Ishikawa (cell line): ENCODE data around the gene CAMK1D.

Experiments
- CEBPB ChIP-seq: IDR thresholded peaks from 2 replicates; pipeline ENCODE4 v1.6.1; 2012
- CREB1 ChIP-seq: IDR thresholded peaks from 2 replicates; pipeline ENCODE4 v1.6.1; 2012; ENCODE audit warnings: low read depth
- EGR1 ChIP-seq: IDR thresholded peaks from 2 replicates; pipeline ENCODE4 v1.6.1; 2012
- EP300 ChIP-seq: IDR thresholded peaks from 2 replicates; pipeline ENCODE4 v1.6.1; 2012; ENCODE audit warnings: borderline replicate concordance
- FOXM1 ChIP-seq: IDR thresholded peaks from 2 replicates; pipeline ENCODE4 v1.6.1; 2012; ENCODE audit warnings: low read depth, borderline replicate concordance
- NFIC ChIP-seq: IDR thresholded peaks from 2 replicates; pipeline ENCODE4 v1.6.1; 2012
- RAD21 ChIP-seq: IDR thresholded peaks from 2 replicates; pipeline ENCODE4 v1.6.1; 2012; ENCODE audit warnings: low read depth
- TAF1 ChIP-seq: IDR thresholded peaks from 2 replicates; pipeline ENCODE4 v1.6.1; 2012; ENCODE audit warnings: low read depth, mild to moderate bottlenecking
- TCF12 ChIP-seq: IDR thresholded peaks from 2 replicates; pipeline ENCODE4 v1.6.1; 2012; ENCODE audit warnings: low read depth
- TEAD4 ChIP-seq: IDR thresholded peaks from 2 replicates; pipeline ENCODE4 v1.6.1; 2012
- YY1 ChIP-seq: IDR thresholded peaks from 2 replicates; pipeline ENCODE4 v1.6.1; 2012; ENCODE audit warnings: low read depth
- ZBTB7A ChIP-seq: IDR thresholded peaks from 2 replicates; pipeline ENCODE4 v1.6.1; 2012; ENCODE audit warnings: low read depth
- TF ChIP-seq, protein P1 (sequence below): IDR thresholded peaks from 2 replicates; pipeline ENCODE4 v1.6.1; 2012
- TF ChIP-seq, protein P2 (sequence below): IDR thresholded peaks from 2 replicates; pipeline ENCODE4 v1.6.1; 2012
- TF ChIP-seq, protein P3 (sequence below): IDR thresholded peaks from 2 replicates; pipeline ENCODE4 v1.6.1; 2012; ENCODE audit warnings: low read depth, mild to moderate bottlenecking

CAMK1D gene

DNA sequence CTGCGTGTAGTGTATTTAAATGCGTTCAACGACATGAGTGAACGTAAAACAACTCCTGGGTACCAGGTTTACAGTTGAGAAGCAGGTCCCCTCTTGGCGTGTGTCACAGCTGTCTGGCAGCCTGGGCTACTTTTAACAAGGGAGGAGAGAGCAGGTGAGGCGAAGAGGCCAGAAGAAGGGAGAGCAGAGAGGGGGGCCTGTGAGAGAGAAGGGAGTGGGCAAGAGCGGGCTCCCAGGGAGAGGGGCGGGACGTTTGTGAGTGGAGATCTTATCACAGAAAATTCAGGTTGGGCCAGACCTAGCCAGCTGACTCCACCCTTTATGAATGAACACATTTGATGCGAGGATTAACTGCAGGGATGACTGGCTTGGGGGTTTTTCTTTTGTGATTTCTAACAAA is 154.0 kb downstream of the CAMK1D start:
- no peak for TF ChIP-seq CREB1
- TF ChIP-seq, protein P1, sequence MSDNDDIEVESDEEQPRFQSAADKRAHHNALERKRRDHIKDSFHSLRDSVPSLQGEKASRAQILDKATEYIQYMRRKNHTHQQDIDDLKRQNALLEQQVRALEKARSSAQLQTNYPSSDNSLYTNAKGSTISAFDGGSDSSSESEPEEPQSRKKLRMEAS, result no peak
- TF ChIP-seq RAD21, result no peak
- no peak for TF ChIP-seq EP300
- TF ChIP-seq, protein P2, sequence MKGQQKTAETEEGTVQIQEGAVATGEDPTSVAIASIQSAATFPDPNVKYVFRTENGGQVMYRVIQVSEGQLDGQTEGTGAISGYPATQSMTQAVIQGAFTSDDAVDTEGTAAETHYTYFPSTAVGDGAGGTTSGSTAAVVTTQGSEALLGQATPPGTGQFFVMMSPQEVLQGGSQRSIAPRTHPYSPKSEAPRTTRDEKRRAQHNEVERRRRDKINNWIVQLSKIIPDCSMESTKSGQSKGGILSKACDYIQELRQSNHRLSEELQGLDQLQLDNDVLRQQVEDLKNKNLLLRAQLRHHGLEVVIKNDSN, result no peak
- no peak for TF ChIP-seq FOXM1
- no peak for TF ChIP-seq TCF12
- TF ChIP-seq TAF1, result no peak
- TF ChIP-seq TEAD4, result no peak
- no peak for TF ChIP-seq EGR1
- no peak for TF ChIP-seq ZBTB7A

DNA sequence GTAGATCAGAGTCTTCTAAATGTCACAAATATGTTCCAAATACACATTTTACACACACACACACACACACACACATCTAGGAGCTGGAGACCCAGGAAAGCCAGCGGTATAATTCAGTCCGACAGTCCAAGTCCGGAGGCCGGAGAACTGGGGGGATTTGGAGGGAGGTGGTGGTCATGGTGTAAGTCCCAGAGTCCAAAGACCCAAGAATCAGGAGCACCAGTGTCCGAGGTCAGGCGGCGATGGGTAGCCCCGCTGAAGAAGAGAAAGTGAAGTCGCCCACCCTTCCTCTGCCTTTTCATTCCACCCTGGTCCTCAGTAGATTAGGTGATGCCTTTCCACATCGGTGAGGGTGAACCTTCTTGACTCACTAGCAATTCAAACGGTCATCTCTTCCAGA is 154.8 kb downstream of the CAMK1D start:
- TF ChIP-seq EGR1, result no peak
- TF ChIP-seq CREB1, result no peak
- no peak for TF ChIP-seq TEAD4
- TF ChIP-seq, protein P2, result no peak
- no peak for TF ChIP-seq EP300
- no peak for TF ChIP-seq TAF1
- TF ChIP-seq RAD21, result no peak
- TF ChIP-seq NFIC, result no peak
- TF ChIP-seq TCF12, result no peak
- TF ChIP-seq, protein P1, result no peak
- TF ChIP-seq YY1, result no peak
- no peak for TF ChIP-seq ZBTB7A
- no peak for TF ChIP-seq FOXM1

DNA sequence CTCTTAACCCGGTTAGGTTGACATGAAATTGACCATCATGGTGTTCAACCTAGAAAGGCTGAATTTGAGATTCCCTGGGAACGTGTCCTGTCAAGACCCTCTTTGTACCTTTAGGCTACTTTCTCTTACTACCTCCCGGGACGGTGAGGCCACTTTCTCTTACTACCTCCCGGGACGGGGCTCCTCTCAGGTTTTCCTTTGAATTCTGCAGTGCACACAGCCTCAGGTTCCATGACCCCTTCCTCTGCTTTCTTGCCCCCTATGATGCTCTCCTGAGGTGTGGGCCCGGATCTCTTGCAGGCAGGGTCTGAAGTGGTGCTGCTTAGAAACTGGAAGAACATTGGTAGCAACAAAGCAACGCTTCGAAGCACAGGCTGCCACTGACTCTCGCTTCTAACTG is 155.3 kb downstream of the CAMK1D start:
- no peak for TF ChIP-seq FOXM1
- no peak for TF ChIP-seq CREB1
- TF ChIP-seq CEBPB, result no peak
- TF ChIP-seq, protein P1, result no peak
- no peak for TF ChIP-seq YY1
- no peak for TF ChIP-seq TEAD4
- no peak for TF ChIP-seq RAD21
- no peak for TF ChIP-seq EP300
- no peak for TF ChIP-seq EGR1
- TF ChIP-seq, protein P2, result no peak
- TF ChIP-seq ZBTB7A, result no peak
- TF ChIP-seq, protein P3, sequence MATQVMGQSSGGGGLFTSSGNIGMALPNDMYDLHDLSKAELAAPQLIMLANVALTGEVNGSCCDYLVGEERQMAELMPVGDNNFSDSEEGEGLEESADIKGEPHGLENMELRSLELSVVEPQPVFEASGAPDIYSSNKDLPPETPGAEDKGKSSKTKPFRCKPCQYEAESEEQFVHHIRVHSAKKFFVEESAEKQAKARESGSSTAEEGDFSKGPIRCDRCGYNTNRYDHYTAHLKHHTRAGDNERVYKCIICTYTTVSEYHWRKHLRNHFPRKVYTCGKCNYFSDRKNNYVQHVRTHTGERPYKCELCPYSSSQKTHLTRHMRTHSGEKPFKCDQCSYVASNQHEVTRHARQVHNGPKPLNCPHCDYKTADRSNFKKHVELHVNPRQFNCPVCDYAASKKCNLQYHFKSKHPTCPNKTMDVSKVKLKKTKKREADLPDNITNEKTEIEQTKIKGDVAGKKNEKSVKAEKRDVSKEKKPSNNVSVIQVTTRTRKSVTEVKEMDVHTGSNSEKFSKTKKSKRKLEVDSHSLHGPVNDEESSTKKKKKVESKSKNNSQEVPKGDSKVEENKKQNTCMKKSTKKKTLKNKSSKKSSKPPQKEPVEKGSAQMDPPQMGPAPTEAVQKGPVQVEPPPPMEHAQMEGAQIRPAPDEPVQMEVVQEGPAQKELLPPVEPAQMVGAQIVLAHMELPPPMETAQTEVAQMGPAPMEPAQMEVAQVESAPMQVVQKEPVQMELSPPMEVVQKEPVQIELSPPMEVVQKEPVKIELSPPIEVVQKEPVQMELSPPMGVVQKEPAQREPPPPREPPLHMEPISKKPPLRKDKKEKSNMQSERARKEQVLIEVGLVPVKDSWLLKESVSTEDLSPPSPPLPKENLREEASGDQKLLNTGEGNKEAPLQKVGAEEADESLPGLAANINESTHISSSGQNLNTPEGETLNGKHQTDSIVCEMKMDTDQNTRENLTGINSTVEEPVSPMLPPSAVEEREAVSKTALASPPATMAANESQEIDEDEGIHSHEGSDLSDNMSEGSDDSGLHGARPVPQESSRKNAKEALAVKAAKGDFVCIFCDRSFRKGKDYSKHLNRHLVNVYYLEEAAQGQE, result no peak
- TF ChIP-seq TCF12, result no peak
- no peak for TF ChIP-seq NFIC
- no peak for TF ChIP-seq TAF1

DNA sequence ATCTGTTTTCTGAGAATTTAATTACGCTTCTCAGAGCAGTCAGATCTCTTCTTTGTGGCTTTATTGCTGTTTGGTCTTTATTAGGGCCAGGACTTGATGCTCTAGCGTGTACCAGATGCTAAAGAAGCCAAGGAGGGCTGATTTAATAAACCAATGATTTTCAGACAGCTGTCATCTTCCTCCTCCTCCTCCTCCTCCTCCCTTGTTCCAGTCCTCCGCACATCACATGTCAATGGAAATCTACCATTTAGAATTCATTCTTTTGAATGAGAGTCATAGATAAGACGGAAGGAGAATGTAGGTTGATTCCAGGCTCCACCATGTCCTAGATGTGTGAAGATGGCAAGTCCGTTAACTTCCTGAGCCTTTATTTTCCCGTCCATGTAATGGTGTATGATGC is 156.3 kb downstream of the CAMK1D start:
- TF ChIP-seq YY1, result no peak
- no peak for TF ChIP-seq TEAD4
- no peak for TF ChIP-seq TCF12
- TF ChIP-seq EP300, result no peak
- TF ChIP-seq, protein P1, result no peak
- TF ChIP-seq ZBTB7A, result no peak
- no peak for TF ChIP-seq CREB1
- TF ChIP-seq FOXM1, result no peak
- no peak for TF ChIP-seq RAD21
- TF ChIP-seq, protein P2, result no peak
- TF ChIP-seq, protein P3, result no peak
- no peak for TF ChIP-seq TAF1

DNA sequence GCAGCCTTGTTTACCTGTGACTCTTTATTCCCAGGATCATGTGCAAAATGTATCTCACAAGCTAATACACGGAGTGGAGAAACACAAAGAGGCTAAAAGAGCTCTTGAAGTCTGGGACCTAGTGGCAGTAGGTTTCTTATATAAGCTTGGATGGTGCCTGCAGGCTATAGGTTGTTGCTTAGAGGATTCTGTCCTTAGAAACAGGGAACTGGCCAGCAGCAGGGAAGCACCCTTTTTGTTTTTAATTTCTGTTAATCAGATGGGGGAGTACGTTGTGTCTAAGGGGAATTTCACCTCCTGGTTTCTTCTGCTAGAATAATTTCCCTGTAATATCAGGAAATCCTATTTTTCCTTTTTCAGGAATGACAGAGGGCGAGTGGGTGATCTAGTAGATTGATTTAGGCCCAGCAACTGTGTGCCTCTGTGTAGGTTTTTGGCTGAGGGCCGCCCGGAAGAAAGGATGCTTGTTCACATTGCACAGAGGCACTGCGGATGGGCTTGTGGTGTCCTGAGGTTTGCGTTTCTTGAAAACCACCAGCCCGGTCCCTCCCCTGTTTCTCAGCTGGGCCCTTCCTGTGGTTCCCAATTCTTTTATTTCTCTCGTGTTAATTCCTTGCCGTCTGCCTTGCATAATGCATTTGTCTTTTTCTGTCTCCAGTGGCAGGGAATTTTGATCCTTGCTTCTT is 158.0 kb downstream of the CAMK1D start:
- TF ChIP-seq, protein P3, result no peak
- TF ChIP-seq EGR1 (no peak), RAD21 (no peak), TEAD4 (no peak), CREB1 (no peak)
